CD1c-positive myeloid dendritic cell (primary cell): ENCODE results near the gene WNT7A.

Experiments
- DNase-seq: peaks from one replicate; pipeline ENCODE4 v3.0.0-alpha.2; 2016; ENCODE audit errors: extremely low spot score

Gene WNT7A

DNA sequence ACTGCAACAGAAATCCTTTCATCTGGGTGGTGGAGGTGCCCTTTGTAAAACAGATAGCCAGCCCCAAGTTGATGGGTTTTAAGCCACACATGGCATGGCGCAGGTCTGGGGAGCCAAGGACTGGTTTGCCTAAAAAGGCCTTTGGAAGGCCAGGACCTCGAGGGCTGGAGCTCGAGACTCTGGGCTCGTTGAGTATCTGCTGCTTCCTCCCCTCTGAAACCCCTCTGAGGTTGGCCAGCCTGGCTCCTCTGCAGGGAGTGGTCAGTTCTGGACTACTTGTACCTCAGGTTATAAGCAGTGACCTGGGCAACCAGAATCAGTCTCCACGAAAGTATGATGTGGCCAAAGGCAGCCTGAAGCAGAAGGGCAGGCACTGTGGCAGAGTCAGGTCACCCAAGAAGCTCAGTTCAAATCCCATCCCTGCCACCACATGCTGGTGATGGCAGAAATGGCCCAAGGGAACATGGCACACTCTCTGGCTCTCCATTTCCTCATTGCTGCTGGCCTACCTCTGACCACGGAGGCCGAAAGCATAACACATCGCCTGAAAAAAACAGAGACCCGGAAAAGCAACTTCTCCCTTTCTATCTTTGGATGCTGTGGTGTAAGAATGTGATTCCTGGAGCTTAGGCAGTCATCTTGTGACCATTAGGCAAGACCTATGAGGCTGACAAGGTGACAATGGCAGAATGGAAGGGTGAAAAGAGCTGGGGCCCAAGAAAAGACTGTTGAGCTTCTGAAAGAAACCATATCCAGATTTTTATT lies 51.2 kb downstream of the WNT7A start:
- DNase-seq = no peak

DNA sequence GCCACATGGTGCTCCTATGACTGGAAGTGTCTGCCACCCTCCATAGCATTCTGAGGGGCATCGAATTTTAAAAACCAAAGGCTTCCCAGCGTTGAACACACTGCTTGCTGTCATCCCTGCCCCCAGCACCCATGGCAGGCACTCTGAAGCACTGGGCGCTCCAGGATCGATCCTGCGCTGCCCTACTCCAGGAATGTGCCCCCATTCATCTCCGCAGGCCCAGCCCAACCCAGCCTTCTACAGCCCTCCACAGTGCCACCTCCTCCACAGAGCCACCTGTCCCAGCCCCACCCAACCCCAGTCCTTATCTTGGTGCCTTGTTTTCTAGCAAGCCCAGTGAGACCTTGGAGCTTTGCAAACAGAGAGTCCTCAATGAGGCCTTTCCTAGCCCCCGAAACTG lies 52.2 kb downstream of the WNT7A start:
- no peak for DNase-seq

DNA sequence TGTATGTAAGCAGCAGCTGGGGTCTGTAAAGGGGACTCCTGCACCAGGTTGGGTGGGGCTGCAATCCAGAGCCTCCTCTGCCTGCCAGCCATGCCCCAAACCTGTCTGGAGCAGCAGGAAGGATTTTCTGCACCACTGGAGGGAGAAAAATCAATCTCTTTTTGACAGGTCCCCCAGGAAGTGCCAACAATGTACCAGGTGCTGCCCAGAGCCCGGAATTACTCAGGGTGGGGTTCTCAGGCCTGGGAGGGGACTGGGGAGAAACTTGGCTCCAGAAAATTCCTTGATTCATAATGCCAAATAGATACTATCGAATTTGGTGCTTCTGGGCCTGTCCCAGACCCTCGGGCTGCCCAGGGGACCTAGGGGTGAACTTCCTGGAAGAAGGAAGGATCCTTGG lies 52.6 kb downstream of the WNT7A start:
- DNase-seq = no peak

DNA sequence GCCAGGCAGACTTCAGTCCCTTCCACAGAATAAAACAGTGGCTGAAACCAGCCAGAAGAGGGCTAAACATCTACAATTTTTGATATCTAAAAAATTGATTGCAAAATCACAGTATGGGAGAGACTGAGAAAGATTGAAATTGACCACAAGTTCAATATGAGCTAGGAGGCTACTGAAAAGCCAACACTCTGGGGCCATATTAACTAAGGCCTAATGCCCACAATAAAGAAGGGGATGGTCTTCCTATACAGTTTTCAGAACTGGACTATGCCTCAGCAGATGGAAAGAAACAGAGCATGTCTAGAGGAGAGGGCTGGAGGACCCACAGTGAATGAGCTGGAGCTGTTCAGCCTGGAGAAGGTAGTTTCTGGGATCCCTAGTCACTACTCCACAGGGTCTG lies 53.2 kb downstream of the WNT7A start:
- no peak for DNase-seq

DNA sequence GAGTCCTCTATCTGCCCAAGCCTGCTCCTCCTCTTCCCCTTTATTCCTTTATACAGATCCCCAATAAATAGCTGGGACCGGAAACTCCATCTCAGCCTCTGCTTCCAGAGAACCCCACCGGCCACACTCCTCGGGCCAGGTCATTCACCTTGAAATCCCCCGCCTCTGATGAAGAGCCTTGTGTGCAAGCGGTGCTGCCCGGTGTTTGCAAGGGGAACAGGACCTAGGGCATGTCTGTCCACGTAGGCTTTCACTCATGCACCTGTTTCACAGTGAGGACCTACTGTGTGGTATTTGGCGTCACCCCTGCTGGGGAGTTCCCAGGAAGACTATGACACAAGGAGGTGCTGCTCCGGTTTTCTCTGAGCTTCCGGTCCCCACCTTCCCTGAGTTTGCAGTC lies 54.0 kb downstream of the WNT7A start:
- no peak for DNase-seq

DNA sequence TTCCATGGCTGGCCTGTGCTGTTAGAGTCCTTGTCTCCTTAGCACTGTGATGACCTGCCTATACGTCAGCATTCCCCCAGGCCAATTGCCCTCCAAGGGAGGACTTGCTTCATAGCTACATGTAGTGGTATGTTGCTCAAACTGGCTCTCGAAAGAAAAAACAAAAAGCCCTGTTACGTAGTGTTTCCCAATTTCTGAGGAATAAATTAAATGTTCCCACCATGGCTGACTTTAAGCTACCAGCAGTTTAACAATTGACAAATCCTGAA lies 54.6 kb downstream of the WNT7A start:
- no peak for DNase-seq

DNA sequence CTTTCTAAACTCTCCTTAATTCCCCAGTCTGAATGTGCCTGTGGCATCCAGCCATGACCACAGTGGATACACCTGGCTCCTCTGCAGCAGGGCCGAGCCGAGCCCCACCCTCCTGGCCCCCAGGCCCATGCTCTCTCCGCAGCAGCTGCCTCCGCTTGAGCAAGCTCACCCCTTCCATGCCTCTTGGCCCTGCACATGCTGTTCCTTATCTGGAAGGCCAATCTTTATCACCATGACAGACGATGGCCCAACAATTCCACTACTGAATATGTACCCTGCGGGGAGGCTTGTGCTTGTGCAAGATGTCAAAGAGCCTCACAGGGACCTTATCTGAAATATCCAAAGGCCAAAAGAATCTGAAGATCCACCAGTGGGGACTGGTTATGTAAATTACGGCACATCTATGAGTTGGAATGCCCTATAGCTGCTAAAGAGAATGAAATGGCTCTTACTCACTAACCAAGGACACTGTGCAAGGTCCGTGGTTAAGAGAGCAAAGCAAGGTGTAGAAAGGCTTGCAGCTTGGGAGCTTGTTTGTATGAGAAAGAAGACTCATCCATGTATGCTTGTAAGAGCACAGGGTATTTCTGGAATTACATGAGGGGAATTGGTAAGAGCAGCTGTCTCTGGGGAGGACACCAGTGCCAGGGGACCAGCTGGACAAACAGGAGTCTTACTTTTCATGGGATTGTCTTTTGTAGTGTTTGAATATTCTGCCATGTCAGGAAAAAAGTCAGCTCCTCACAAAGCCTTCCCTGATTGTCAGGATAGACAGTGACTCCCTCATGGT lies 55.2 kb downstream of the WNT7A start:
- DNase-seq = no peak

DNA sequence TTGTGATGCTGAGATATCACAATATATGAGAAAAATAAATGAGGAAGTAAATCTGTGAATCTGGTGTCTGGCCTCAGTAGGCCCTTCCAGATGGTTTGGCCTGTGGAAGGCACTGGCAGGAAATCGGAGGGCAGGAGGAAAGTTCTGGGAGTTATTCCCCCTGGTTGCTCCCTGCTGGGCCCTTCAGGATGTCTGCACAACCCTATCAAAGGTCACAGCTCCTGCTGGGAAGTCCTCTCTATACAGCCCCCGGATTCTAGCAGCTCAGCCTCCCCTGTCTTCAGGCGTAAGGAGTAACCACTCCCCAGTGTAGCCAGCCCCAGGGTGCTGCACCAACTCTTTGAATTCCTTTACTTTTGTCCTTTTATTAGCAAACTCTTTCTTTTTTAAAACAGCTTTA lies 56.2 kb downstream of the WNT7A start:
- DNase-seq = no peak

DNA sequence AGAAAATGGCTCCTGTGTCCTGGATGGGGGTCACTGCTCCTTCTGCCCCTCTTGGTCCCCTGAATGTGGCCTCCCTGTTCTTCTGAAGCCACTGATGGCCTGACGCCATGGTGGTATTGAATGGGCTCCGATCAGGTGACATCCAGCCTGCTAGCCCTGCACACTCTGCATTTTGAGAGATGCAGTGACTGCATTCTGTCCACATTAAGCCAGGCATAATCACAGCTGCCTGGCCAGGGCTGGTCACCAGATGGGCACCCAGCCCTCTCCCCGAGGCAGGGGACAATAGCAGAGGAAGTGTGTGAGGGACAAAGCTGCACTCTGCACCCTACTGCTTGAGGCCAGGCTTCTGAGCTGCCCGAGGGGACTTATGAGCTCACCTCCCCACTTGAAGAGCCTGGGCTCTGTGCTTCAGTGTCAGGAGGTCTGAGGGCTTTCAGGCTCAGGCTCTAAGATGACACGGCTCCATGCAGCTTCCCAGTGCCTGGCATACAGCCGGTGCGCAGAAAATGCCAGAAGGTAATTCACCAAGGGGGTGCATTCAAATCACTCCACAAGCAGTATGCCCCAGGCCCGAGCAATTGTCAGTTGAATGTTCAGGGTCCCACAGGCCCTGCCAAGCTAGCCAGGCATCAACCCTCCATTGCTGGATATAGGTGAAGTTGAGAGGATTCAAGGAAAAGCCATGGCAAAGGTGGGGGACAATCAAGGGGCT lies 56.8 kb downstream of the WNT7A start:
- no peak for DNase-seq

DNA sequence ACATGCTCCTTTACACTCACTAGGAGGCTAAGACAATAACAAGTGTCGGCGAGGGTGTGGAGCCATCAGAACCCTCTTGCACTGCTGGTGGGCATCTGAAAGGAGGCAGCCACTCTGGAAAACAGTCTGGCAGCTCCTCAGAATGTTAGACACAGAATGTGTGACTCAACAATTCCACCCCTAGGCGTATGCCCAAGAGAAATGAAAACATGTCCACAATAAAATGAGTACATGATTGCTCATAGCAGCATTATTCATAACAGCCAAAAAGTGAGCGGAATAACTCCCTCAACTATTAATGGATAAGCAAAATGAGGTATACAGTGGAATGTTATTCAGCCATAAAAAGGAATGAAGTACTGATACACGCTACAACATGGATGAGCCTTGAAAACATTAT lies 57.8 kb downstream of the WNT7A start:
- no peak for DNase-seq

DNA sequence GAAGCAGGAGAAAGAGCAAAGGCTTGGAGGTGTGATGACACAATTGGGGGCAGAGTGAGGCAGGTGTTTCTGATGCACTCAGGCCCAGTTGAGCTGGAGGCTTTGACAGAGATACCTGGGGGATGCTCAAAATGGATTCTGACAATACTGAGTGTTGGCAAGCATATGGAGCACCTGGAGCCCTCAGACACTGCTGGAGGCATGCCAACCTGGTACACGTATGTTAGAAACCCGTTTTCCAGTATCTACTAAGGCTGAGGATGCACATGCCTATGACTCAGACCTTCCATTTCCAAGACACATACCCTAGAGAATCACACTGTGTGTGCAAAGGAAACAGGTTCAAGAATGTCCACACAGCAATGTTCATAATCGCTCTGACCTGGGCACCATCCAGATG lies 58.7 kb downstream of the WNT7A start:
- no peak for DNase-seq

DNA sequence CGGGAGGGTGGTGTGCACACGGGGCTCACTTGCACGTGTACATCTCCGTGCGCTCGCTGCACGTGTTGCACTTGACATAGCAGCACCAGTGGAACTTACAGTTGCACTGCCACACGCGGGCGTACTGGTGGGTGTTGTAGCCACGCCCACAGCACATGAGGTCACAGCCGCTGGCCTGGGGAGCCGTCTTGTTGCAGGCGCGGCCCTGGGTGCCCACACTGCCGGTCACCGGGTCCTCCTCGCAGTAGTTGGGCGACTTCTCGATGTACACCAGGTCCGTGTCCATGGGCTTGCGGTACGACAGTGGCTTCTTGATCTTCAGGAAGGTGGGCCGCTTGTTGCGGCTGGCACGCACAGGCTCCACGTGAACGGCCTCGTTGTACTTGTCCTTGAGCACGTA lies 61.0 kb downstream of the WNT7A start:
- DNase-seq = no peak

DNA sequence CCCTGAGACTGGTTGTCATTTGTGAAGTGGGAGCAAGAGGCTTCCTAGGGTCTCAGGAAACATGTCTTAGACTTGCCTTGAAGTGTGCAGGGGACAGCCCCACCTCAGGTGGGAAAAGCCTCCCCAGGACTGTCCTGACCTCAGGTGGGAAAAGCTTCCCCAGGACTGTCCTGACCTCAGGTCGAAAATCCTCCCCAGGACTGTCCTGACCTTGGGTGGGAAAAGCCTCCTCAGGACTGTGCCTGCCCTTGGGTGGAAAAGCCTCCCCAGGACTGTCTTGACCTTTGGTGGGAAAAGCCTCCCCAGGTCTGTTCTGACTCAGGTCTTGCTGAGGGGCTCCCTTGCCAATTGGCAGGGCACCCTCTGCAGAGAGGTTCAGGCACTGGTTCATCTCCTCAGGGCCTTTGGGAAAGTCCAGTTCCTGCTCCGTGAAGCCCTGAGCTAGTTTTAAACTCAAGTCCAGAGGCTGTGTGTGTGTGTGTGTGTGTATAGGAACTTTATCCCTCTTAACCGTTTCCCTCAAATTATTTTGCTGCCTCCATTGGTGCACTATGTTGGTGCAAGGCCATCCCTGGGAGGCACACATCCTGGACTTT lies 64.7 kb downstream of the WNT7A start:
- no peak for DNase-seq

DNA sequence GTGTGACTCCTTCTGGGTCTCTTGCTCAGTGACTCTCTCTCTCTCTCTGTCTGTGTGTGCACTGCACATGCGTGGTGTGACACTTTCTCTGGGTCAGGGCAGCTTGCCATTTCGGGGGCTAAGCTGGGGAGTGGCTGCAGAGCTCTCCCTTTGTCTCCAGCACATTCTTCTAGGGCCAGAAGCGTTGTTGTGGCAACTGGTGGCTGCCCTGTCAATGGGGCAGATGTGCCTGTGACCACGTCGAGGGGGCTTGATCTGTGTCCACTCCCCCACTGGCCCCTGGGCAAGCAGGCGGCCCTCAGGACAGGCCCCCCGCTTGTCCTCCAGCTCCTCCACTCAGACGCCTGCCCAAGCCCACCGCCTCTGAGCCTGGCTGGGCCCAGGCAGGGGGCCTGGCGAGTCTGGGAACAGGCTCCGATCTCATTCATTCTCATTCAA lies 67.8 kb downstream of the WNT7A start:
- no peak for DNase-seq

DNA sequence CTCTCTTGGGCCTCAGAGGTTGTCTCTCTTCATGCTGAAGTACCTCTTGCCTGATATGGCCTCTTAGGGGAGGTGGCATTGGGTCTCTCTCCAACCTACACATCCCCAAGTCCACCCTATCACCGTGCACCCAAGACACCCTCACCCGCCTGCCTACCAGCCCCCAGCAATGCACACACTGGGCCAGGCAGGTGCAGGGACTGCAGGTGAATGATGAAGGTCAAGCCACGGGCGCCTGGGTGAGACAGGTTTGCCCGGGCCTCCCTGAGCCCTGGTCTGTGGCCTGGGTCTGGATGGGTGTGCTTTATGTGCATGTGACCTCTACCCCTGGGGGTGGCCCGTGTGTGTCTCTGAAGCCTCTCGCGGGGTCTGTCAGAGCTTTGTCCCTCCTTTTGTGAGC lies 68.3 kb downstream of the WNT7A start:
- DNase-seq = no peak

DNA sequence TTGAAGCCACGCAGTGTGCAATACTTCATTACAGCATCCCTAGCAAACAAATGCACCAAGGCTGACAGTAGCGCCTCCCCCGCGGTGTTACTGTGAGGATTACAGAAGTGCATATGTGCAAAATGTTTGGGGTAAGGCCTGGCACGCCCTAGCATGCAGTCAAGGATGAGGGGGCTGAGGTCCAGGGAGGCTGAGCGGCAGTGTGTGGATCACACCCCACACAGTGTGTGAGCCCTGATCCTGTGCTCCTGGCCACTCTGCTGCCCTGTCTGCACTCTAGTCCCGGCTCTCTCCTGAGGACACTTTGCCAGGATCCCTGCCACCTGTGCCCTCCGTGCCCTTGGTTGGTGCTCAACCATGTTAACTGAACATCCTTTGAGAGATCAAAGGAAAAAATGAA lies 71.3 kb downstream of the WNT7A start:
- DNase-seq = no peak

DNA sequence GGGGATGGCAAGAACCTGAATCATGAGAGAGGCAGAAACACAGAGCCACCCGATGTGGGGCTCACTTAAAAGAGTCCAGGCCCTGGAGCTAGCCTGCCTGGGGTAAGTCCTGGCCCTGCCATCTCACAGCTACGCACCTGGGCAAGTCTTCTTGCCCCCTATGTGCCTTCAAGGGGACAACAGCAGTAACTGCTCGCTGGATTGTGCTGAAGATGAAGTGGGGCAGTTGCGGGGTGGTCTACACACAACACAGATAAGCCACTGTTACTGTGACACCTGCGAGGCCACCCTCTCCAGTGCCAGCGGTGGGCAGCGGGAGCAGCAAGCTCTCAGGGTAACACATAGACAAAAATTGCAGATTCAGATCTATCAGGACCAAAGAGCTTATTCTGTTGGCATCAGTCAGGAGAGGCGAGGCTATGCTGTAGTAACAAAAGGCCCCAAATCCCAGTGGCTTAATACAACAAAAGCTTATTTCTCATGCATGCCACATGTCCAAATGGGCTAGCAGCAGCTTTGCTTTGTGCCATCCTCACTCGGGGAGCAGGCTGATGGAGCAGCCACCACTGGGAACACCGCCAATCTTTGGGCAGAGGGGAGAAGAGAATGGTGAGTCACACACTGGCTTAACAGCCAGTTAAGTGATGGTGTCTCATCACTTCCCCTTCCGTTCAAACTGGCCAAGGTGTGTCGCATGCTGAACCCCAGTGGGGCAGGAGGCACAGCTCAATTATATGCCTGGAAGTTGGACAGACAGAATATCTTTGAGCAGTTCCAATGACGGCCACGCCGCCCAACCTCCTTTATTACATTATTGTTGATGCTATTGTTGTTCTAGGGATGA lies 78.3 kb downstream of the WNT7A start:
- no peak for DNase-seq

DNA sequence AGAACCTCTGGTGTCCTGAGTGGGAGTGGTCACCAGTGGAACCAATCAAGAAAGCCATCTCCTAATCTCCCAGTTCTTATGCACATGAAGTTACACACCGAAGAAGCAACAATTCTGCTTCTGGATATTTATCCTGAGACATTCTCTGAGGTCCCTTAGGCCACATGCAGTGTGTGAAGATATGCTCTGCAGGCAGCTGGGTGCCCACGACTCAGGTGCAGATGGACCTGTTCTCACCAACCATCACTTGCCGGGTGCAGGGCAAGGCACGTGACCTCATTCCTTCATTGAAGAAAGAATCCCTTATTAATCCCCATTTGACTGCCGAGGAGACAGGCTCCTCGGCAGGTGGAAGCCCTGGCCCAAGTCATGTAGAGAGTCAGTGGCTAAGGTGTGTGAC lies 79.8 kb downstream of the WNT7A start:
- DNase-seq = no peak

DNA sequence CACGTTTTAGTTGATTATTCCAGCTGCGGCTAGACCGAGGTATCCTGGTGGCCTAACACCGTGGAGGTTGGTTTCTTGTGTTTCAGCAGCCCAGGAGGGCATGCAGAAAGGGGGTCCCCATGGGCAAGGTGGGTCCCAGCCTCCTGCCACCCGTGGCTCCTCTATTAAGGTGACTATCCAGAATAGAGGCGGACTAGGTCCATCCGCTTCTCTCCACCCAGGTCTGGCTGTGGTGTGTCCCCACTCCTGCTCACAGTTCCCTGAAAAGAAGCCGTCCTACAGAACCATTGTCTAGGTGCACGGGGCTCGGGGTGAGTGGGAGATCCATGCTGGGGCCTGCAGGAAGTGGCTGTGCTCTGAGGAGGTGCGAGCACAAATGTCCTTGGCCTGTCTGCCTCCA lies 81.5 kb downstream of the WNT7A start:
- DNase-seq = no peak

DNA sequence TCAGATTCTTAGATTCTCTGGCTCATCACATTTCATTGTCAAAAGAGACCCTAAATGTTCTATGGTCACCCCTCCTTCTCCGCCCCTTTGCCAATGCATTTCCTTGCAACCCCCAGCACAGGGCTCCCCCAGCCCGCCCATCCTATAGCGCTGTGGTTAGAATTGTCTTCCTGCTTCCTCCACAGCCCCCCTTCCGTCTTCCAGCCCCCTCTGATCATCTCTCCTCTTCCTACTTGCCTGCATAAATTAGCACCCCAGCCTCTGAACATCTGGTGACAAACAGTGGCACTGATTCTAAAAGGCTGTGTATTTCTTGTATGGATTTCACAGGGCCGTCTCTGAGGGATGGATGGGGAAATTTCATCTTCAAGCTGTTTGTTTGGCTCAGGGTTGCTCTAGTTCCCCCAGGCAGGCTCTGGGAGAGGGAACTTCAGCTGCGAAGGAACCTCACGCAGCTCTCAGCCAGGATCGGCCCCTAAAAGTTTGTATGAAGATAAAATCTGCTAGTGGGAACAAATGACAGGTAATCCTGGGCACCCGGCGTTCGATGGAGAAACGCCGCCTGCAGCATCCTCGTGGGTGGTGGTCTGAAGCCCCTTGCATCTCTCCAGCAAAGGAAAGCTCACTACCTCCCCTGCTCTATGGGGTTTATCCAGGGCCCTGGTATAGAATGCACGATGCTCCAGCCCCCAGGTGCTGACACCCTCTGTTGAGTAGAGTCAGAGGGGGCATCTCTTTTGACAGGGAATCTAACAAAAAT lies 83.0 kb downstream of the WNT7A start:
- no peak for DNase-seq

DNA sequence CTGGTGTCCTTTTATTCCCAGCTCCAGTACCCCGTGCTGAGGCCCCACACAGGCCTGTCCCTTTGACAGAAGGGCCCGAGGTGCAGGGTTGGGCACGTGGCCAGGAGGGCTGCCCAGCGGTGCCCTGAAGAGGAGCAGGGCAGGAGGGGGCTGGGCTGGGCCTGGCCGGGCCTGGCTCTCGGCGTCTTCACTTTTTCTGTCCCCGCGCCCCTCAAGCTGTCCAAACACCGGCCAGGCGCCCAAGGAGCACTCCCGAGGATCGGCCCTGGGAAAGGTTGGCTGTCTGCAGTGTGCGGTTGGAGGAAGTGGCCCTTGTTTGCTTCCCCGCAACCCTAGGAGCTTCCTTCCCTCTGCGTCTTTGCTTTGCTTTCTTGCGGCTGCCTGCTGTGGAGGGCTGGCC lies 84.1 kb downstream of the WNT7A start:
- DNase-seq = no peak
